GM12874 (cell line): ENCODE results near the gene ARFRP1.

Source experiments
- TF ChIP-seq, protein P1 (sequence below): IDR thresholded peaks from 2 replicates; pipeline ENCODE4 v1.5.1; 2011; ENCODE audit warnings: low read depth, mild to moderate bottlenecking, control low read depth, low read length, moderate library complexity; ENCODE audit not compliant: insufficient read depth

ARFRP1 gene

DNA sequence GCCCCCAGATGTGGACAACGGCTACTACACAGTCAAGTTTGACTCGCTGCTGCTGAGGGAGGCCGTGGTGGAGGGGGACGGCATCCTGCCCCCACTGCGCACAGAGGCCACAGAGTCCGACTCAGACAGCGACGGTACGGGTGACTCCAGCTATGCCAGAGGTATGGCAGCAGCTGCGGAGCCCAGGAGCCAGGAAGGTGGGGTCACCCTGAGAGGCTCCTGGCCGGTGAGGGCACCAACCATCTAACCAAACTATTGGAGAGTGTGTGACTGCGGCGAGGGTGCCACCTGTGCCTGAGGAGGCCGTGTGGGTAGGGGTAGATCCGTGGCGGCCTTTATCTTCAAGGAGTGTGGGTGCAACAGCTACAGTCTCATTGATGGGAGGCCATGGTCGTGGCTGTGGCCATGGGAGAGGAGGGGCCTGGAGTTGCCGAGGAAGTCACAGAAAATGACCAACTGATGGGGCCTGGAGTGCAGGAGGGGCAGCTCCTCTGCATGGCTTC lies 25.9 kb upstream of the ARFRP1 start:
- TF ChIP-seq, protein P1, sequence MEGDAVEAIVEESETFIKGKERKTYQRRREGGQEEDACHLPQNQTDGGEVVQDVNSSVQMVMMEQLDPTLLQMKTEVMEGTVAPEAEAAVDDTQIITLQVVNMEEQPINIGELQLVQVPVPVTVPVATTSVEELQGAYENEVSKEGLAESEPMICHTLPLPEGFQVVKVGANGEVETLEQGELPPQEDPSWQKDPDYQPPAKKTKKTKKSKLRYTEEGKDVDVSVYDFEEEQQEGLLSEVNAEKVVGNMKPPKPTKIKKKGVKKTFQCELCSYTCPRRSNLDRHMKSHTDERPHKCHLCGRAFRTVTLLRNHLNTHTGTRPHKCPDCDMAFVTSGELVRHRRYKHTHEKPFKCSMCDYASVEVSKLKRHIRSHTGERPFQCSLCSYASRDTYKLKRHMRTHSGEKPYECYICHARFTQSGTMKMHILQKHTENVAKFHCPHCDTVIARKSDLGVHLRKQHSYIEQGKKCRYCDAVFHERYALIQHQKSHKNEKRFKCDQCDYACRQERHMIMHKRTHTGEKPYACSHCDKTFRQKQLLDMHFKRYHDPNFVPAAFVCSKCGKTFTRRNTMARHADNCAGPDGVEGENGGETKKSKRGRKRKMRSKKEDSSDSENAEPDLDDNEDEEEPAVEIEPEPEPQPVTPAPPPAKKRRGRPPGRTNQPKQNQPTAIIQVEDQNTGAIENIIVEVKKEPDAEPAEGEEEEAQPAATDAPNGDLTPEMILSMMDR = no peak

DNA sequence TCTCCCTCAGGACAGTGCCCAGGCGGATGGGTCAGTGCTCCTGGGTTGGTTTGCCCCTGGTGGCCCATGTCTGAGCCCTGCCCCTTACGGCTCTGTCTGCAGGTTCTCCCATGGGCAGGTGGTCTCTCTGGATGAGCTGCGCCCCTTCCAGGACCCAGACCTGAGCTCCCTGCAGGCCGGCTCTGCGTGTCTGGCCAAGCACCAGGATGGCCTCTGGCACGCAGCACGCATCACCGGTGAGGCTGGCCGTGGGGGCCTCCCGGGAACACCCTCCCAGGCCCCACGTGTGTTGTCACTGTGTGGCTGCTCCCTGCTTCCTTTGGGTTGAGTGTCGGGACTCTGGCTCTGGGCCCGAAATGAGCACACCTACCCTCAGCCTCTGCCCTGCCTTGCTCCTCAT lies 25.3 kb upstream of the ARFRP1 start:
- TF ChIP-seq, protein P1 = no peak

DNA sequence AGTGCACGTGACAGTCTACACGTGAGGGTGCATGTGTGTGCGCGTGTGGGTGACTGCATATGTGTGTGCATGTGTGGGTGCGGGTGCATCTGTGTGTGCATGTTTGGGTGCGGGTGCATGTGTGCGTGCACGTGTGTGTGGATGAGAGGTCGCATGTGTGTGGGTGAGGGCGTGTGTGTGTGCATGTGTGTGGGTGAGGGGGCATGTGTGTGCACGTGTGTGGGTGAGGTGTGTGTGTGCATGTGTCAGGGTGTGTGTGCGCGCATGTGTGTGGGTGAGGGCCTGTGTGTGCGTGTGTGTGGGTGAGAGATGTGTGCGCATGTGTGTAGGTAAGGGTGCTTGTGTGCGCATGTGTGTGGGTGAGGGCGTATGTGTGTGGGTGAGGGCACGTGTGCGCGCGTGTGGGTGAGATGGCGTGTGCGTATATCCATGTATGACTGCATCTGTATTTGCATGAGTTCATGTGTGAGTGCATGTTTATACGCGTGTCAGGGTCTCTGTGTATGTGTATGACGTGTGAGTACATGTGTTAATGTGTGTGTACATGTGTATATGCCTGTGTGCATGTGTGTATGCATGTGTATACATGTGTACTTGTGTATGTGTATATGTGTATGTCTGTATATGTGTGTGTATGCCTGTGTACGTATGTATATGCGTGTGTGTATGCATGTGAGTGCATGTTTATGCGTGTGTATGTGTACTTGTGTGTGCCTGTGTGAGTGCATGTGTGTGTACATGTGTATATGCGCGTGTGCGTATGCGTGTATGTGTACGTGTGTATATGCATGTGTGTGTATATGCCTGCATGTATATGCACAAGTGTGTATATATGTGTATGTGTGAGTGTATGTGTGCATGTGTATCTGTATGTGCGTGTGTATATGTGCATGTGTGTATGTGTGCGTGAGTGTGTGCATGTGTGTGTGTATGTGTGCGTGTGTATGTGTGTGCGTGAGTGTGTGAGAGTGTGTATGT lies 24.6 kb upstream of the ARFRP1 start:
- TF ChIP-seq, protein P1 = no peak

DNA sequence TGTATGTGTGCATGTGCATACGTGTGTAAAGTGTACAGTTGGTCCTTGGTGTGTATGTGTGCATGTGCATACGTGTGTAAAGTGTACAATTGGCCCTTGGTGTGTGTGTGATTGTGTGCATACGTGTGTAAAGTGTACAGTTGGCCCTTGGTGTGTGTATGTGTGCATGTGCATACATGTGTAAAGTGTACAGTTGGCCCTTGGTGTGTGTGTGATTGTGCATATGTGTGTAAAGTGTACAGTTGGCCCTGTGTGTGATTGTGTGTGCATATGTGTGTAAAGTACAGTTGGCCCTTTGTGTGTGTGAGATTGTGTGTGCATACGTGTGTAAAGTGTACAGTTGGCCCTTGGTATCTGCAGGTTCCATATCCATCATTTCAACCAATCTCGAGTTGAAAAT lies 23.6 kb upstream of the ARFRP1 start:
- TF ChIP-seq, protein P1 = no peak

DNA sequence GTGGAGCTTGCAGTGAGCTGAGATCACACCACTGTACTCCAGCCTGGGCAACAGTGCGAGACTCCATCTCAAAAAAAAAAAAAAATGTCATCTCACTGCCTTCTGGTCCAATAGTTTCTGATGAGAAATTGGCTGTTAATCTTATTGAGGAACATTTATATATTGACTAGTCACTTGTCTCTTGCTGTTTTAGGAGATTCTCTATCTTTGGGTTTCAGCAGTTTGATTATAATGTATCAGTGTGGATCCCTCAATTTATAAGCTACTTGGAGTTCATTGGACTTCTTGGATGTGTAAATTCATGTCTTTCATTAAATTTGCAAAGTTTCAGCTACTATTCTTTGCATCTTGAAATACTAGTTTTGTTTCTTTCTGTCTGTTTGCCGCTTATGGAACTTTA lies 11.2 kb upstream of the ARFRP1 start:
- TF ChIP-seq, protein P1 = no peak

DNA sequence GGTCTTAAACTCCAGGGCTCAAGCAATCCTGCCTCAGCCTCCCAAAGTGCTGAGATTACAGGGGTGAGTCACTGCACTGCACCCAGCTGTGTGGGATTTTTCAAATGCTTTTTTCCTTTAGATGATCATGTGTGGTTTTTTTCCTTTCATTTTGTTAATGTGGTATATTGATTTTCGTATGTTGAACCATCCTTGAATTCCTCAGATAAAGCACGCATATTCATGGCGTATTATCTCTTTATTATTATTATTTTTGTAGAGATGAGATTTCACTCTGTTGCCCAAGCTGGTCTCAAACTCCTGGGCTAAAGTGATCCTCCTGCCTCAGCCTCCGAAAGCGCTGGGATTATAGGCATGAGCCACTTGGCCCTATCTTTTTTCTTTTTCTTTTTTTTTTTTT lies 7.1 kb upstream of the ARFRP1 start:
- TF ChIP-seq, protein P1 = no peak

DNA sequence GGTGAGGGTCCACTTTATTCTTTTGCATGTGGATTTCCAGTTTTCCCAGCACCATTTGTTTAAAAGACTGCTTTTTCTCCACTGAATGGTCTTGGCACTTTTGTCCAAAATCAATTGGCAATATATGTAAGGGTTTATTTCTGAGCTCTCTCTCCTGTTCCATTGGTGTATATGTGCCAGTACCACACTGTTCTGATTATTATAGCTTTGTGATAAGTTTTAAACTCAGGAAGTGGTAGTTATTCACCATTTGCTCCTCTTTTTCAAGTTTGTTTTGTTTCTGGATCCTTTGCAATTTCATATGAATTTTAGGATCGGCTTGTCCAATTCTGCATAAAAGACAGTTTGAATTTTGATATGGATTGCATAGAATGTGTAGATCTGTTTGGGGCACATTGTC lies 4.4 kb upstream of the ARFRP1 start:
- TF ChIP-seq, protein P1 = no peak
